GM12878 (cell line): ENCODE data around the gene DNAH2. TPM values are rescaled to one million over a fixed set of nuclear protein-coding genes. Genes with fewer than 3 reads are reported as not detected.

Experiments
- BCLAF1 ChIP-seq: fragments of 450-650 bp; IDR thresholded peaks from 2 replicates; pipeline ENCODE4 v1.6.1; 2017; ENCODE audit warnings: antibody characterized with exemption, mild to moderate bottlenecking, moderate library complexity
- EGR1 ChIP-seq, 2 experiments: IDR thresholded peaks; 1 replicate in 1 of 2; 2 replicates in 1 of 2; pipeline ENCODE4 v1.6.1; 2011 to 2012; ENCODE audit warnings: low read depth in 2 of 2, low read length in 2 of 2, borderline replicate concordance in 1 of 2, mild to moderate bottlenecking in 1 of 2, moderate library complexity in 1 of 2
- ESRRA ChIP-seq: IDR thresholded peaks from 2 replicates; pipeline ENCODE4 v1.6.1; 2012; ENCODE audit warnings: mild to moderate bottlenecking, low read length, improper control_type of control experiment
- GATAD2B ChIP-seq: fragments of 450-650 bp; conservative IDR thresholded peaks from 2 replicates; pipeline ENCODE4 v1.6.1; 2017; ENCODE audit warnings: low read depth, mild to moderate bottlenecking, moderate library complexity
- HDGF ChIP-seq: fragments of 450-650 bp; IDR thresholded peaks from 2 replicates; pipeline ENCODE4 v1.6.1; 2016; ENCODE audit warnings: antibody characterized with exemption
- MXI1 ChIP-seq: fragments of 150-350 bp; IDR thresholded peaks from 2 replicates; pipeline ENCODE4 v1.6.1; 2011; ENCODE audit warnings: low read depth, mild to moderate bottlenecking, inconsistent platforms, low read length, improper control_type of control experiment
- NKRF ChIP-seq: fragments of 450-650 bp; conservative IDR thresholded peaks from 2 replicates; pipeline ENCODE4 v1.6.1; 2017; ENCODE audit warnings: mild to moderate bottlenecking, moderate library complexity
- PBX3 ChIP-seq: IDR thresholded peaks from 2 replicates; pipeline ENCODE4 v1.6.1; 2011; ENCODE audit warnings: mild to moderate bottlenecking, low read depth, low read length, moderate library complexity; ENCODE audit not compliant: insufficient replicate concordance
- PKNOX1 ChIP-seq: fragments of 450-650 bp; IDR thresholded peaks from 2 replicates; pipeline ENCODE4 v1.6.1; 2016; ENCODE audit warnings: mild to moderate bottlenecking
- PML ChIP-seq: IDR thresholded peaks from 2 replicates; pipeline ENCODE4 v1.6.1; 2012; ENCODE audit warnings: low read length, inconsistent platforms
- POLR2AphosphoS2 ChIP-seq: IDR thresholded peaks from 2 replicates; pipeline ENCODE4 v1.6.1; 2011; ENCODE audit warnings: low read depth, mild to moderate bottlenecking, low read length, improper control_type of control experiment, moderate library complexity
- SIX5 ChIP-seq: IDR thresholded peaks from 2 replicates; pipeline ENCODE4 v1.6.1; 2011; ENCODE audit warnings: mild to moderate bottlenecking, low read depth, low read length, moderate library complexity; ENCODE audit not compliant: severe bottlenecking
- SMAD5 ChIP-seq: IDR thresholded peaks from 2 replicates; pipeline ENCODE4 v1.6.1; 2016; ENCODE audit warnings: antibody characterized with exemption, low read depth
- USF1 ChIP-seq: IDR thresholded peaks from 2 replicates; pipeline ENCODE4 v1.6.1; 2011; ENCODE audit warnings: borderline replicate concordance, low read depth, mild to moderate bottlenecking, moderate library complexity, mixed read lengths, low read length; ENCODE audit not compliant: insufficient read depth; ENCODE audit errors: extremely low read length
- ZNF24 ChIP-seq: fragments of 450-650 bp; IDR thresholded peaks from 2 replicates; pipeline ENCODE4 v1.6.1; 2017; ENCODE audit warnings: antibody characterized with exemption, mild to moderate bottlenecking
- ZNF622 ChIP-seq: fragments of 450-650 bp; IDR thresholded peaks from 2 replicates; pipeline ENCODE4 v1.6.1; 2017; ENCODE audit warnings: mild to moderate bottlenecking, inconsistent platforms
- ZNF687 ChIP-seq: fragments of 450-650 bp; IDR thresholded peaks from 2 replicates; pipeline ENCODE4 v1.6.1; 2017; ENCODE audit warnings: mild to moderate bottlenecking, moderate library complexity
- polyA plus RNA-seq, 11 experiments: library from polyadenylated mRNA; depleted of rRNA in 4 of 11; unstranded in 6 of 11; stranded (reverse) in 5 of 11; fragments of >200 nt; fragmentation: Nextera tagmentation in 4 of 11; fragmentation: Illumina TruSeq in 1 of 11; extraction: Ambion mirVana in 4 of 11; extraction: Trizol in 1 of 11; gene quantifications; 1 replicate in 1 of 11; 2 replicates in 10 of 11; pipeline versions ENCODE4 v1.2.1 to v1.2.3, GENCODE V29; 2011 to 2016; ENCODE audit warnings: inconsistent platforms in 2 of 11, missing spikeins in 2 of 11, low read depth in 1 of 11
- total RNA-seq, 4 experiments: library from RNA; depleted of rRNA in 3 of 4; stranded (reverse); fragments of >200 nt in 3 of 4; fragmentation: Illumina TruSeq in 1 of 4; extraction: Trizol in 1 of 4; gene quantifications; 2 replicates each; pipeline versions ENCODE4 v1.2.1 to v1.2.3, GENCODE V29; 2013 to 2021

Gene DNAH2
- total and polyA plus RNA-seq, 10 of the 15 experiments (the other 5 are each of a cell fraction or from before 2014, with no cell fraction given) = not detected

GRCh38 chr17:7841915-7842379 is 124.4 kb downstream of the DNAH2 start (continued):
- TF ChIP-seq NKRF (no peak; the same call in 1 of the 2 replicates), PBX3 (peak; percentile 63), PML (no peak), GATAD2B (peak; percentile 18; the same call in 1 of the 2 replicates), POLR2AphosphoS2 (0 out of 2 replicates have a peak, but pooled peaks have one; percentile 7), USF1 (peak; percentile 65), ZNF687 (no peak), MXI1 (no peak), PKNOX1 (peak; percentile 77), SMAD5 (no peak), BCLAF1 (no peak), ESRRA (no peak), SIX5 (no peak), EGR1 (IDR thresholded peaks at IDR 0.05; ENCODE audit: borderline replicate concordance in 1 of 2, low read depth in 2 of 2, low read length in 2 of 2) (peak in 1 of 2 experiments; percentile 80; a peak in 1 of 3 replicates), ZNF24 (no peak), ZNF622 (no peak), HDGF (no peak)
